Measurements from ENCODE around the gene PSAP.
A peak's percentile ranks its signal among the peaks of the same experiment; 100 is the strongest.

The PSAP gene

GRCh38 chr10:71850021-71850742 lies 869 bp downstream of the PSAP start:
- CTCF ChIA-PET, result interaction anchor here (1.3 to 2.8 kb wide), 4 partner anchors 13 to 46 kb away, joined by 3 to 14 read pairs (median 5); no protein-coding TSS in a partner anchor
- peak in 1 of 3 donors; percentile 13 for DNase-seq
- Histone ChIP-seq H3K27ac (ENCODE audit: insufficient read depth in 1 of 2, low read depth in 1 of 2, low read length in 2 of 2, poor library complexity in 1 of 2, severe bottlenecking in 2 of 2) (peak overlapping the region; percentile 40 to 87), H3K4me1 (ENCODE audit: control extremely low read depth in 1 of 4, control insufficient read depth in 4 of 4, insufficient read depth in 4 of 4, low read length in 3 of 4) (peaks cover 9 to 40% (median 28%) of the 10 kb centered on the region in 4 experiments), H3K27me3 (replicated peaks in 2 of 5; ENCODE audit: control insufficient read depth in 4 of 5, insufficient read depth in 5 of 5, low read length in 4 of 5) (no peaks in the 10 kb centered on the region), H3K36me3 (ENCODE audit: control insufficient read depth in 4 of 4, insufficient read depth in 4 of 4, low read length in 3 of 4) (peaks cover 0 to 3% (median 0%) of the 10 kb centered on the region in 4 experiments), H3K9me3 (ENCODE audit: control extremely low read depth in 1 of 5, control insufficient read depth in 4 of 5, insufficient read depth in 2 of 5, low read depth in 1 of 5, low read length in 4 of 5) (no peaks in the 10 kb centered on the region), H3K4me3 (ENCODE audit: control insufficient read depth in 1 of 7, extremely low read depth in 1 of 7, insufficient read depth in 4 of 7, low read depth in 2 of 7, low read length in 6 of 7) (peak overlapping the region; percentile 78 to 97 (median 90))
- POLR2A ChIA-PET, result interaction anchor here (1.4 to 2.2 kb wide), 3 partner anchors 10 to 46 kb away, joined by 4 to 6 read pairs (median 6); no protein-coding TSS in a partner anchor
- WGBS (ENCODE audit: insufficient coverage), result 5% methylated on average over 10 of the region's 13 CpGs

- H3K36me3 ChIP-seq (ENCODE audit: control insufficient read depth in 4 of 4, insufficient read depth in 4 of 4, low read length in 3 of 4), result peaks cover 0 to 3% (median 0%) of the 10 kb centered on the region in 4 experiments
- peak overlapping the region in 2 of 7 experiments; percentile 78 to 97 for H3K4me3 ChIP-seq (ENCODE audit: control insufficient read depth in 1 of 7, extremely low read depth in 1 of 7, insufficient read depth in 4 of 7, low read depth in 2 of 7, low read length in 6 of 7)
- H3K27me3 ChIP-seq (replicated peaks in 2 of 5; ENCODE audit: control insufficient read depth in 4 of 5, insufficient read depth in 5 of 5, low read length in 4 of 5), result no peaks in the 10 kb centered on the region
- H3K9me3 ChIP-seq (ENCODE audit: control extremely low read depth in 1 of 5, control insufficient read depth in 4 of 5, insufficient read depth in 2 of 5, low read depth in 1 of 5, low read length in 4 of 5), result no peaks in the 10 kb centered on the region
- no peak for DNase-seq
- WGBS (ENCODE audit: insufficient coverage), result 98% methylated on average over 14 of the region's 17 CpGs
- ChIA-PET POLR2A (no interaction called here), CTCF (interaction anchor here (1.3 to 1.5 kb wide), 2 partner anchors 29 to 47 kb away, joined by 3 to 5 read pairs; no protein-coding TSS in a partner anchor)
- H3K4me1 ChIP-seq (ENCODE audit: control extremely low read depth in 1 of 4, control insufficient read depth in 4 of 4, insufficient read depth in 4 of 4, low read length in 3 of 4), result peaks cover 9 to 47% (median 28%) of the 10 kb centered on the region in 4 experiments
- no peak overlapping the region for H3K27ac ChIP-seq (ENCODE audit: insufficient read depth in 1 of 2, low read depth in 1 of 2, low read length in 2 of 2, poor library complexity in 1 of 2, severe bottlenecking in 2 of 2)
These were observed 1.6 kb downstream of the PSAP start for GRCh38 chr10:71849461-71849908.

- no peak for DNase-seq
- no peaks in the 10 kb centered on the region for H3K9me3 ChIP-seq (ENCODE audit: control extremely low read depth in 1 of 5, control insufficient read depth in 4 of 5, insufficient read depth in 2 of 5, low read depth in 1 of 5, low read length in 4 of 5)
- peak overlapping the region in 1 of 7 experiments; percentile 5 for H3K4me3 ChIP-seq (ENCODE audit: control insufficient read depth in 1 of 7, extremely low read depth in 1 of 7, insufficient read depth in 4 of 7, low read depth in 2 of 7, low read length in 6 of 7)
- no peaks in the 10 kb centered on the region for H3K27me3 ChIP-seq (replicated peaks in 2 of 5; ENCODE audit: control insufficient read depth in 4 of 5, insufficient read depth in 5 of 5, low read length in 4 of 5)
- CTCF ChIA-PET, result interaction anchor here (1.1 to 1.3 kb wide), 3 partner anchors 10 to 30 kb away, joined by 3 to 4 read pairs (median 3); no protein-coding TSS in a partner anchor
- H3K36me3 ChIP-seq (ENCODE audit: control insufficient read depth in 4 of 4, insufficient read depth in 4 of 4, low read length in 3 of 4), result peaks cover 0 to 3% (median 0%) of the 10 kb centered on the region in 4 experiments
- WGBS (ENCODE audit: insufficient coverage), result 86% methylated on average over 7 of the region's 11 CpGs
- H3K27ac ChIP-seq (ENCODE audit: insufficient read depth in 1 of 2, low read depth in 1 of 2, low read length in 2 of 2, poor library complexity in 1 of 2, severe bottlenecking in 2 of 2), result no peak overlapping the region
- H3K4me1 ChIP-seq (ENCODE audit: control extremely low read depth in 1 of 4, control insufficient read depth in 4 of 4, insufficient read depth in 4 of 4, low read length in 3 of 4), result peaks cover 9 to 49% (median 32%) of the 10 kb centered on the region in 4 experiments
- POLR2A ChIA-PET, result no interaction called here
These were observed 2.5 kb downstream of the PSAP start for GRCh38 chr10:71848325-71849275.

GRCh38 chr10:71847418-71847817 lies 3.6 kb downstream of the PSAP start:
- Histone ChIP-seq H3K4me1 (ENCODE audit: control extremely low read depth in 1 of 4, control insufficient read depth in 4 of 4, insufficient read depth in 4 of 4, low read length in 3 of 4) (peaks cover 9 to 57% (median 31%) of the 10 kb centered on the region in 4 experiments), H3K4me3 (ENCODE audit: control insufficient read depth in 1 of 7, extremely low read depth in 1 of 7, insufficient read depth in 4 of 7, low read depth in 2 of 7, low read length in 6 of 7) (no peak overlapping the region), H3K27ac (ENCODE audit: insufficient read depth in 1 of 2, low read depth in 1 of 2, low read length in 2 of 2, poor library complexity in 1 of 2, severe bottlenecking in 2 of 2) (no peak overlapping the region), H3K36me3 (ENCODE audit: control insufficient read depth in 4 of 4, insufficient read depth in 4 of 4, low read length in 3 of 4) (peaks cover 0 to 3% (median 1%) of the 10 kb centered on the region in 4 experiments), H3K27me3 (replicated peaks in 2 of 5; ENCODE audit: control insufficient read depth in 4 of 5, insufficient read depth in 5 of 5, low read length in 4 of 5) (no peaks in the 10 kb centered on the region), H3K9me3 (ENCODE audit: control extremely low read depth in 1 of 5, control insufficient read depth in 4 of 5, insufficient read depth in 2 of 5, low read depth in 1 of 5, low read length in 4 of 5) (no peaks in the 10 kb centered on the region)
- 99% methylated on average over 8 of the region's 8 CpGs for WGBS (ENCODE audit: insufficient coverage)
- POLR2A ChIA-PET, result no interaction called here
- CTCF ChIA-PET, result interaction anchor here (0.7 kb wide), 2 partner anchors 13 to 49 kb away, joined by 3 read pairs; no protein-coding TSS in a partner anchor
- no peak for DNase-seq

GRCh38 chr10:71846816-71847215 lies 4.2 kb downstream of the PSAP start:
- no peak for DNase-seq
- CTCF ChIA-PET, result no interaction called here
- Histone ChIP-seq H3K4me1 (ENCODE audit: control extremely low read depth in 1 of 4, control insufficient read depth in 4 of 4, insufficient read depth in 4 of 4, low read length in 3 of 4) (peaks cover 9 to 53% (median 26%) of the 10 kb centered on the region in 4 experiments), H3K9me3 (ENCODE audit: control extremely low read depth in 1 of 5, control insufficient read depth in 4 of 5, insufficient read depth in 2 of 5, low read depth in 1 of 5, low read length in 4 of 5) (no peaks in the 10 kb centered on the region), H3K27ac (ENCODE audit: insufficient read depth in 1 of 2, low read depth in 1 of 2, low read length in 2 of 2, poor library complexity in 1 of 2, severe bottlenecking in 2 of 2) (no peak overlapping the region), H3K4me3 (ENCODE audit: control insufficient read depth in 1 of 7, extremely low read depth in 1 of 7, insufficient read depth in 4 of 7, low read depth in 2 of 7, low read length in 6 of 7) (no peak overlapping the region), H3K36me3 (ENCODE audit: control insufficient read depth in 4 of 4, insufficient read depth in 4 of 4, low read length in 3 of 4) (peaks cover 0 to 3% (median 1%) of the 10 kb centered on the region in 4 experiments), H3K27me3 (replicated peaks in 2 of 5; ENCODE audit: control insufficient read depth in 4 of 5, insufficient read depth in 5 of 5, low read length in 4 of 5) (no peaks in the 10 kb centered on the region)
- POLR2A ChIA-PET, result no interaction called here
- 92% methylated on average over 3 of the region's 3 CpGs for WGBS (ENCODE audit: insufficient coverage)

GRCh38 chr10:71845410-71846405 lies 5.3 kb downstream of the PSAP start:
- CTCF ChIA-PET, result interaction anchor here (0.6 to 1.9 kb wide), 6 partner anchors 8 to 203 kb away, joined by 3 to 8 read pairs (median 4); no protein-coding TSS in a partner anchor
- Histone ChIP-seq H3K4me1 (ENCODE audit: control extremely low read depth in 1 of 4, control insufficient read depth in 4 of 4, insufficient read depth in 4 of 4, low read length in 3 of 4) (peaks cover 9 to 47% (median 19%) of the 10 kb centered on the region in 4 experiments), H3K36me3 (ENCODE audit: control insufficient read depth in 4 of 4, insufficient read depth in 4 of 4, low read length in 3 of 4) (peaks cover 0 to 3% (median 1%) of the 10 kb centered on the region in 4 experiments), H3K9me3 (ENCODE audit: control extremely low read depth in 1 of 5, control insufficient read depth in 4 of 5, insufficient read depth in 2 of 5, low read depth in 1 of 5, low read length in 4 of 5) (no peaks in the 10 kb centered on the region), H3K27ac (ENCODE audit: insufficient read depth in 1 of 2, low read depth in 1 of 2, low read length in 2 of 2, poor library complexity in 1 of 2, severe bottlenecking in 2 of 2) (no peak overlapping the region), H3K27me3 (replicated peaks in 2 of 5; ENCODE audit: control insufficient read depth in 4 of 5, insufficient read depth in 5 of 5, low read length in 4 of 5) (no peaks in the 10 kb centered on the region), H3K4me3 (ENCODE audit: control insufficient read depth in 1 of 7, extremely low read depth in 1 of 7, insufficient read depth in 4 of 7, low read depth in 2 of 7, low read length in 6 of 7) (no peak overlapping the region)
- DNase-seq, result no peak
- WGBS (ENCODE audit: insufficient coverage), result 100% methylated on average over 7 of the region's 11 CpGs
- POLR2A ChIA-PET, result no interaction called here

Measured in common myeloid progenitor, CD34-positive (primary cell).